ENCODE measurements around the gene CALN1.

Gene CALN1

GRCh38 chr7:71974611-71975010, 437.5 kb downstream of the CALN1 start:
- TF ChIP-seq, protein P1, sequence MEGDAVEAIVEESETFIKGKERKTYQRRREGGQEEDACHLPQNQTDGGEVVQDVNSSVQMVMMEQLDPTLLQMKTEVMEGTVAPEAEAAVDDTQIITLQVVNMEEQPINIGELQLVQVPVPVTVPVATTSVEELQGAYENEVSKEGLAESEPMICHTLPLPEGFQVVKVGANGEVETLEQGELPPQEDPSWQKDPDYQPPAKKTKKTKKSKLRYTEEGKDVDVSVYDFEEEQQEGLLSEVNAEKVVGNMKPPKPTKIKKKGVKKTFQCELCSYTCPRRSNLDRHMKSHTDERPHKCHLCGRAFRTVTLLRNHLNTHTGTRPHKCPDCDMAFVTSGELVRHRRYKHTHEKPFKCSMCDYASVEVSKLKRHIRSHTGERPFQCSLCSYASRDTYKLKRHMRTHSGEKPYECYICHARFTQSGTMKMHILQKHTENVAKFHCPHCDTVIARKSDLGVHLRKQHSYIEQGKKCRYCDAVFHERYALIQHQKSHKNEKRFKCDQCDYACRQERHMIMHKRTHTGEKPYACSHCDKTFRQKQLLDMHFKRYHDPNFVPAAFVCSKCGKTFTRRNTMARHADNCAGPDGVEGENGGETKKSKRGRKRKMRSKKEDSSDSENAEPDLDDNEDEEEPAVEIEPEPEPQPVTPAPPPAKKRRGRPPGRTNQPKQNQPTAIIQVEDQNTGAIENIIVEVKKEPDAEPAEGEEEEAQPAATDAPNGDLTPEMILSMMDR (IDR thresholded peaks at IDR 0.05) = no peak
- TF ChIP-seq ZFX (IDR thresholded peaks at IDR 0.05; ENCODE audit: borderline replicate concordance) = no peak
- no peak overlapping the region for H3K27ac ChIP-seq

- no peak for TF ChIP-seq ZFX (IDR thresholded peaks at IDR 0.05; ENCODE audit: borderline replicate concordance)
- TF ChIP-seq, protein P1 (IDR thresholded peaks at IDR 0.05) = no peak
- no peak overlapping the region for H3K27ac ChIP-seq
Observed at GRCh38 chr7:71972534-71972933, 439.6 kb downstream of the CALN1 start.

GRCh38 chr7:71970725-71971124, 441.4 kb downstream of the CALN1 start:
- TF ChIP-seq, protein P1 (IDR thresholded peaks at IDR 0.05) = no peak
- no peak for TF ChIP-seq ZFX (IDR thresholded peaks at IDR 0.05; ENCODE audit: borderline replicate concordance)
- no peak overlapping the region for H3K27ac ChIP-seq

DNA sequence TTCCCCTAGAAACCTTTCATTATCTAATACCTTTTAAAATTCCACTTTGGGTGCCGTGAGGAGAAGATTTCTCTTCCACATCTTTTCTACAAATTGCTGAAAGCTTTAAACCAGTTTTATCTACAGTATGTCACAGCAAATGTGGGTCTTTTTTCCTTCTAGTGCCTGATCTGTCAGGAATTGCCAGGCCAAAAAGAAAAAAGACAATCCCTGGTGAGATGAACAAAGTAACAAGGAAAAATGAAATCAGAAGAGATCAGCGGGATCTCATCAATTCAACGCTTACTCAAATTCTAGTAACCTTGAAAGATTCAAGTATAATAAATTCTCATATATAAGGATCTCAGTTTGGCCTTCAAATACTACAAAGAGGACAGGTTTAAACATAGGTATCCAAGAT, 449.5 kb downstream of the CALN1 start:
- TF ChIP-seq, protein P1 (IDR thresholded peaks at IDR 0.05) = no peak
- TF ChIP-seq ZFX (IDR thresholded peaks at IDR 0.05; ENCODE audit: borderline replicate concordance) = no peak
- no peak overlapping the region for H3K27ac ChIP-seq

DNA sequence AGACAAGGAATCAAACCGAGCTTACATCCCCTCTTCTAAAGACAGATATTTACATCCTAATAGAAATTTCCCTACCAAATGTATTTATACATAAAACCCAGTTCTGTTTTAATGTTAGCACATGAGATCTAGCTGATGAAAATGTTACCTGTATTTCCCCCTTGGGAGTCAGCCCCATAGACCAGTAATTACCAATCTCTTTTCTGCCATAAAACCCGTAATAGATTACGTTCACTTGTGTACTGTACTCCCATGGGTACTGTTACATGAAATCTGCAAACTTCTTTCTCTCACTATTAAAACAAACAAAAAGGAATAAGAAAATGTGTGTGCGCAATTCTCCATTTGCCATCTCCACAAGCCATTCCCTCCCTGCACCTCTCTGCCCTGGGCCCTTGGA, 450.9 kb downstream of the CALN1 start:
- TF ChIP-seq, protein P1 (IDR thresholded peaks at IDR 0.05) = no peak
- no peak for TF ChIP-seq ZFX (IDR thresholded peaks at IDR 0.05; ENCODE audit: borderline replicate concordance)
- H3K27ac ChIP-seq = no peak overlapping the region

GRCh38 chr7:71942115-71942514, 470.0 kb downstream of the CALN1 start:
- H3K27ac ChIP-seq = no peak overlapping the region
- no peak for TF ChIP-seq ZFX (IDR thresholded peaks at IDR 0.05; ENCODE audit: borderline replicate concordance)
- TF ChIP-seq, protein P1 (IDR thresholded peaks at IDR 0.05) = no peak

GRCh38 chr7:71937840-71938371, 474.2 kb downstream of the CALN1 start:
- H3K27ac ChIP-seq = no peak overlapping the region
- no peak for TF ChIP-seq ZFX (IDR thresholded peaks at IDR 0.05; ENCODE audit: borderline replicate concordance)
- TF ChIP-seq, protein P1 (IDR thresholded peaks at IDR 0.05) = no peak

Data from 22Rv1 (cell line).